ENCODE measurements around the gene HDGFL2. TPM values are rescaled to one million over a fixed set of nuclear protein-coding genes. Genes with fewer than 3 reads are reported as not detected.

The HDGFL2 gene
- total and polyA plus RNA-seq, 10 of the 15 experiments (the other 5 are each of a cell fraction or from before 2014, with no cell fraction given): 0.16 to 56.9 (median 25.3) TPM

GRCh38 chr19:4506449-4507149 is 34.5 kb downstream of the HDGFL2 start:
- intact Hi-C loops (cut with micrococcal nuclease; ENCODE audit: unreplicated experiment) (no loop called here), in situ Hi-C loops (cut with MboI) (no loop called here)
- Histone ChIP-seq H3K27me3 (replicated peaks in 1 of 2; ENCODE audit: control insufficient read depth in 2 of 2, insufficient read depth in 2 of 2, low read length in 1 of 2) (no peaks in the 10 kb centered on the region), H3K79me2 (ENCODE audit: control insufficient read depth, insufficient read depth, low read length) (no peaks in the 10 kb centered on the region), H3K27ac (ENCODE audit: control insufficient read depth, insufficient read depth) (no peak overlapping the region), H3K36me3 (ENCODE audit: control insufficient read depth in 2 of 2, insufficient read depth in 2 of 2, low read length in 1 of 2) (no peaks in the 10 kb centered on the region; a peak in 1 of 4 replicates), H3K4me3 (no peak overlapping the region), H3K9ac (ENCODE audit: control insufficient read depth, insufficient read depth, low read length) (no peak overlapping the region), H2AFZ (ENCODE audit: control insufficient read depth, low read depth, low read length) (no peak overlapping the region), H4K20me1 (ENCODE audit: control insufficient read depth, insufficient read depth) (no peaks in the 10 kb centered on the region), H3K4me1 (ENCODE audit: control insufficient read depth, insufficient read depth, low read length) (no peaks in the 10 kb centered on the region), H3K9me3 (replicated peaks; ENCODE audit: control insufficient read depth, insufficient read depth, low read length) (no peaks in the 10 kb centered on the region), H3K4me2 (ENCODE audit: control insufficient read depth, insufficient read depth) (no peak overlapping the region)
- no TSS peak for BruUV-seq (replicated peaks)
- SMC1A ChIA-PET (ENCODE audit: uncharacterized antibody, unreplicated experiment): no interaction called here
- ATAC-seq (no peak; the same call in 2 of the 3 replicates), FAIRE-seq (no peak), DNase-seq (ENCODE audit: low read depth, low spot score) (no peak)
- POLR2A ChIA-PET: no interaction called here
- WGBS (ENCODE audit: insufficient coverage, insufficient replicate concordance, low lambda C conversion rate, missing lambda C conversion rate): 87% methylated on average over 17 of the region's 17 CpGs
- RAD21 ChIA-PET (ENCODE audit: unreplicated experiment): no interaction called here
- CTCF ChIA-PET: no interaction called here
- TF ChIP-seq ZNF687 (IDR thresholded peaks at IDR 0.05) (no peak), NRF1 (conservative IDR thresholded peaks at IDR 0.05; ENCODE audit: low read depth, low read length) (no peak), NKRF (conservative IDR thresholded peaks at IDR 0.05) (no peak), ZBED1 (IDR thresholded peaks at IDR 0.05; ENCODE audit: borderline replicate concordance) (no peak), MTA2 (IDR thresholded peaks at IDR 0.05; ENCODE audit: low read depth) (no peak), CBX3 (IDR thresholded peaks at IDR 0.05; ENCODE audit: borderline replicate concordance, low read depth) (no peak), ZNF592 (IDR thresholded peaks at IDR 0.05) (no peak), RFX5 (IDR thresholded peaks at IDR 0.05; ENCODE audit: low read depth, low read length) (no peak), PAX5 (IDR thresholded peaks at IDR 0.05; ENCODE audit: borderline replicate concordance, low read depth, low read length) (no peak), EP300 (IDR thresholded peaks at IDR 0.05; ENCODE audit: borderline replicate concordance in 1 of 2, control insufficient read depth in 1 of 2, low read depth in 2 of 2, low read length in 2 of 2) (no peak), ESRRA (IDR thresholded peaks at IDR 0.05; ENCODE audit: low read length) (no peak), ZNF24 (IDR thresholded peaks at IDR 0.05) (no peak), NFYA (IDR thresholded peaks at IDR 0.05; ENCODE audit: borderline replicate concordance, low read depth, low read length) (no peak), RBBP5 (conservative IDR thresholded peaks at IDR 0.05) (no peak)

Measured in GM12878 (cell line).